Measurements from ENCODE around the gene ARMCX1.
A peak's percentile ranks its signal among the peaks of the same experiment; 100 is the strongest.
"Not testable (repeated sequence)": the region's sequence is repeated elsewhere in the genome, so short reads cannot be mapped to it uniquely, and the experiment has no call there.

Gene ARMCX1

DNA sequence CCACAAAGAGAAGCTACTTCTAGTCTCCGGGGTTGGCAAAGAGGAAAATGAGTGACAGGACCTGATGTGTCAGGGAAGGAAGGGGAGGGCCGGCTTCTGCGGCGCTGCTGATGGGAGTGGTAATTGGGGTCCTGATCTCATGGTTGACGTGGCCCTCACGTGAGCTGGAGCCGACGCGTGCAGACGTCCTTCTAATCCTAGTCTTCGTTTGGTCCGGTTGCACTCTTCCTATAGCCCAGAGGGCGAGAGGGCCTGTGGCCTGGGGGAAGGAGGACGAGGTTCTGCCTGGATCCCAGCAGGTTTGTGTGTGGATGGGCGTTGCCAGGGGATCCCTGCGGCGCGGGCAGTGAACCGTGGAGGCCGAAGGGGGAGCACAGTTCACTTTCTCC lies at the start of gene ARMCX1:
Gene ARMCX1 (plus strand): TSS at position 186 of the 389 bp plus-strand sequence. CDS start 2,384 bp downstream, outside the sequence.
- DNase-seq = peak; percentile 26

DNA sequence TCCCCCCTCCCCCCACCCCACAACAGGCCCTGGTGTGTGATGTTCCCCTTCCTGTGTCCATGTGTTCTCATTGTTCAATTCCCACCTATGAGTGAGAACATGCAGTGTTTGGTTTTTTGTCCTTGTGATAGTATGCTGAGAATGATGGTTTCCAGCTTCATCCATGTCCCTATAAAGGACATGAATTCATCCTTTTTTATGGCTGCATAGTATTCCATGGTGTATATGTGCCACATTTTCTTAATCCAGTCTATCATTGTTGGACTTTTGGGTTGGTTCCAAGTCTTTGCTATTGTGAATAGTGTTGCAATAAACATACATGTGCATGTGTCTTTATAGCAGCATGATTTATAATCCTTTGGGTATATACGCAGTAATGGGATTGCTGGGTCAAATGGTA lies 47.4 kb upstream of the ARMCX1 start:
- DNase-seq = not testable (repeated sequence)

DNA sequence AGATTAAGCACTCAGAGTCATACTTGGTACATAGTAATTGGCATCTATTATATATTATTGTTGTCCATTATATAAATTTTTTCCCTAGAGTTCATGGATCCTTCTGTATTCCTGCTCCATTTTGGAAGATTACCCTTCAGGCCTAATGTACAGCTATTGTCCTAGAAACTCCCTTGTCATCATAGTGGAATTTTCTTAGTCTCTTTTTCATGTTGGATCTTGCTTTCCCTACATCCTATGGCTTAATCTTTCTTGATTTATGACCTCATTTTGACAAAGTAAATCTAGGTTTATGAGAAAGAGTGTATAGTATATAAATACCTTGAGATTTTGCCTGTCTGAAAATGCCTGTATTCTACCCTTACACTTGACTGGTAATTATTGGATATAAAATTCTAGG lies 43.0 kb upstream of the ARMCX1 start:
- DNase-seq = no peak

DNA sequence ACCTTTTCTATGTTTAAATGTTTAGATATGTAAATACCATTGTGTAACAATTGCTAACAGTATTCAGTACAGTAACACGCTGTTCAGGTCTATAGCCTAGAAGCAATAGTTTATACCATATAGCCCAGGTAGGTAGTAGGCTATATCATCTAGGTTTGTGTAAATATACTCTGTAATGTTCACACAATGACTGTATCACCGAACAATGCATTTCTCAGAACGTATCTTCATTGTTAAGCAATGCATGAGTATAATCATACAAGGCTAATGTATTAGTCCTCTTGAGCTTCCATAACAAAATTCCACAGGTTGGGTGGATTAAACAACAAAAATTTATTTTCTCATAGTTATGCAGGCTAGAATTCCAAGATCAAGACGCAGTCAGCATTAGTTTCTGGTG lies 42.4 kb upstream of the ARMCX1 start:
- no peak for DNase-seq

DNA sequence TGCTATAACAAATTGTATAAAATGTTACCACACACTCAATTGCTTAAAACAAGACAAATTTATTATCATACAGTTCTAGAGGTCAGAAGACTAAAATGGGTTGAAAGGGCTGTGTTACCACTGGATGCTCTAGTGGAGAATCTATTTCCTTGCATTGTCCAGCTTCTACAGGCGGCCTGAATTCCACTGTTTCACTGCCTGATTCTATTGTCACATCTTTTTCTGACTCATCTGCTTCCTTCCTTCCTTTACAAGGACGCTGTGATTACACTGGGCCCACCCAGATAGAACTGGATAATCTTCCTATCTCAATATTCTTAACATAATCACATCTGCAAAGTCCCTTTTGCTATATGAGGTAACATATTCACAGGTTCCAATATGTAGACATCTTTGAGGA lies 19.4 kb upstream of the ARMCX1 start:
- no peak for DNase-seq

DNA sequence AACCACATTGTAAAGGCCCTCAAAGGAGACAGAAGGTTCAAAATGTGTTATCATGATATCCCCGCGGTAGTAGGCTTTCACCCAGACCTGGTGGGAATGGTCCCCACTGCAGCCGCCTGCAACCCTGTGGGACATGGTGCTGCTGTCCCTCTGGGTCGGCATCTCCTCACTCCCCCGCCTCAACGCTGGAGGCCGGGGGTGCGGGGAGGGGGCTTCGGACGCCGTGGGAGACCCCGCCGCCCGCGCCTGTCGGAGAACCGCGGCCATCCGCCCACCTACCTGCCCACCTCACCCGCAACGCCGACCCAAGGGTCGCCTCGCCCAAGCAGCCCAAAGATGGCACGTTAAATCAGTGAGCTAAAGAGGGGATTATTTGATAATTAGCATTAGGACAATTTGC lies 11.2 kb upstream of the ARMCX1 start:
- no peak for DNase-seq

DNA sequence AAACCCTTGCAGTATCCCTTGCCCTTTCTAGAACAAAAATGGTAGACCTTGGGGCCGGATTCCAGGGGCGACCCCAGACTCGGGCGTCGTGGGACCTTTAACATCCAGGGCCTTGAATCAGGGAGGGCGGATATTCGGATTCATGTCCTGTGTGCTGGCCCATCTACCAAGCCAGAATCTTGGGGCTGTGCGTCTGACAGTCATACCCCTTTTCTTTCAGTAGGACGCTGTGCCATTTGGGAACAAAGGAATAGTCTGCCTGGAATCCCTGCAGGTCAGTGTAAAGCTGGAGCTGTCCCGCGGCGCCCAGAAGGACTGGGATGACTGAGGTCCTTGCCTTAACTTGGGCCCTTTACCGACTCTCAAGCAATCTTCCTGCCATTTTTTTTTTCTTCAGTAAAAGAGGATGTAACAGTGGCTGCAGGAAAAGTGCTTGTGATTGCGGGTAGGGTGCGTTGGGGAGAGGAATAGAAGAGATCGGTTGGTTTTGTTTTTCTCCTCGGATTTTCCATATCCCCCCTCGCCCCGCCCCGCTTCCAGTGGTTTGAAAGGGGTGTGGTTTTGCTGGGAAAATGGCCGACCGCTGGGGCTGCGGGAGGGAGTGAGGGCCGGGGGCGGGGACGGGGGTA lies 518 bp downstream of the ARMCX1 start:
- no peak for DNase-seq

DNA sequence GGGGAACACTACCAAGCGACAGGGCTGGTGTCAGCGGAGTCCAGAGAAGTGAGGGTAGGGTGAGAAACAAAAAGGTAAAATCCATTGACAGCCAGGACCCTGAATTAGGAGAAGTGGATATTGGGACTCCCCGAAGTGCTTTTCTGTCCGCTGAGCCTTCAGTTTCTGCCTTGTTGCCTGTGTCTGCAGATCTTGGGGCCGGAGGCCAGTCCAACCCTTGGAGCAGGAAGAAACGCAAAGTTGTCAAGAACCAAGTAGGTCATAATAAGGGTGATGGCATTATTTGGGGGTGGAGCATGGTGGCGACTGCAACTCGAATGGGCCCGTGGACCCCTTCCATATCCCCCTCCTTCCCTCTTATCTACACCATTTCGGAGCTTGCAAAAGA lies 1.0 kb downstream of the ARMCX1 start:
- no peak for DNase-seq

DNA sequence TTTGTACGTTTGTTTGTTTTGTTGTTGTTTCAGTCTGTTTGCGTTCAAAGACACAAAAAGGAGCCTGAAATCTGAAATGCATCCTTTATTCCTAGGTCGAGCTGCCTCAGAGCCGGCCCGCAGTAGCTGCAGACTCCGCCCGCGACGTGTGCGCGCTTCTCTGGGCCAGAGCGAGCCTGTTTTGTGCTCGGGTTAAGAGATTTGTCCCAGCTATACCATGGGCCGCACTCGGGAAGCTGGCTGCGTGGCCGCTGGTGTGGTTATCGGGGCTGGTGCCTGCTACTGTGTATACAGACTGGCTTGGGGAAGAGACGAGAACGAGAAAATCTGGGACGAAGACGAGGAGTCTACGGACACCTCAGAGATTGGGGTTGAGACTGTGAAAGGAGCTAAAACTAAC lies 2.4 kb downstream of the ARMCX1 start:
- no peak for DNase-seq

DNA sequence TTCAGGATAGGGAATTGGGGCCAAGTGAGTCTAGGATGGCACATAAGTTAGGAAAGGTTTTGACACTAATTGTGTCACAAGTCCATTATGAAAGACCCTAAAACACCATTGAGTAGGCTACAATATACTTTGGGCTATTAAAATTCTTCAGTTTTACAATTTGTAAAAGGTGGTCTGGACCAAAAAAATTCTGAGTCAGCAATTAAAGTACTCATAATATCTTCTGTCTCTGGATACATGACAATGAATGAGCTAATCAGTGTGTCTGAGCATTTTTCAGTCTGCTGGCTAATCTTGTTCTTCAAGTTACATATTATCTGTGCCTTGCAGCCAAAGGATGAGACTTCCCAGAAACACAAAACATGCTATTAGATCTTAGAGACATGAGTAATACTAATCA lies 14.3 kb downstream of the ARMCX1 start:
- DNase-seq = no peak

DNA sequence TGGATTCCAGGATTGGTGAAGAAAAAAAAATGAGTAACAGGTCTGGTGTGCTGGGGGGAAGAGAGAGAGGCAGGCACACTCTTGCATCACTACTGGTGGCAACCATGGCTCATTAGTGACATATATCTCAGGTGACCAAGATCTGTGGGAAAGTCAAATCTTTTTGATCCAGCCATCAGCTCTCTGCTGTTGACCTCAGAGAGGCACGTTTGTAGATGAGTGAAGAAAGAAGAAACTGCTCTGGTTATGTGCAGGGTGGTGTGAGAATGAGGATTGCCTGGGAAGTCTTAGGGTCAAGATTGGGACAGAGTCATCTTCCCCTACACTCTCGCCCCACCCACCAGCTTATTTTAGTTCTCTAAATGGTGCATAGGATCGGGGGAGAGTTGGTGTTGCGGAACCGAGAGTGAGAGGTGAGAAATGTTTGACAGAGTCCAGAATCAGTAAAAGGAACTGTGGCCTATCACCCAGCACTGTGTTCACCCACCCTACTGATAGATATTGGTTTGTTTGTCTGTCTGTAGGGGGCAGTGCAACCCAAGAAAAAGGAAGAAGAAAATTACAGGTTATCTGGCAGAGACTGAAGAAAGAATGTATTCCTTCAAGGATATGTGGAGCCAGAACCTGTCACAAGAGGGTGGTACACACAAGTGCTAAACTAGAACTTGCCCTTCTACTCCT lies 45.5 kb downstream of the ARMCX1 start:
- DNase-seq = no peak

DNA sequence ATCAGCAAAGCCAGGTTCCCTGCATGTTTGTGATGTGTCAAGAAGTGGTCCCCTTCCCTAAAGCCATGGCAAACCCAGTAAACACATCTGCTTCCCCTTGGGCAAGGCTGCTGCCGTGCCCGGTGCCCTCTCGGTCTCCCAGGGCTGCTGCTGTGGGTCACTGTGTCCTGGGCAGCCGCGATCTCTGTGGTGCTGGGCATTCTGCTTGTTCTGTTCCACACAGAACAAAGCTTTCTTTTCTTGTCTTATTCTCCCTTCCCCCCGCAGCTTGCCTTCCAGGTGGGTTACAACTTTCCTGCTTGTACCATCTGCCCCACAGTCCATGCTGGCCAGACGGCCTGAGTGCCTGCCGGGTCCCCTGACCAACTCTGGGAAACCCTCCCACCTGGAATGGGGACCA lies 49.2 kb downstream of the ARMCX1 start:
- not testable (repeated sequence) for DNase-seq

DNA sequence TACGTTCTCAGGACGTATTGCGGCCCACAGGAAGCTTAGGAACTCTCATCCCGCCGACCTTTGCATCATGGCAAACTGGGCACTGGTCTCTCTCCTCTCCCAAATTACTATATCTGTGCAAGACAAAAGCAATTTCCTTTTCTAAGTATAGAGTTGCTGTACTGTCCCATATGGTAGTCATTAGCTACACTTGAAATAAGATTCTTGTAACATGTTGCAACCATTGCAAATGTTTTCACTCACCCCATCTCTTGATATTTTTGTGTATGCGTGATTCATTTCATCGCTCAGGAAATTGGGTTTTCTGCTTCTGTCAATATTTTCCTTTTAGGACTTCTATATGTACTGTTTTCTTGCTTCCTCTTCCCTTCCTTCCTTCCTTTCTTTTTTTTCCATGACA lies 51.7 kb downstream of the ARMCX1 start:
- no peak for DNase-seq
